Endothelial cell of umbilical vein (primary cell): ENCODE measurements around the gene IFT88. TPM values are rescaled to one million over a fixed set of nuclear protein-coding genes. Genes with fewer than 3 reads are reported as not detected.

Experiments
- BruUV-seq: library from RNA; stranded (reverse); fragments of 400-500 nt; replicated peaks from 2 replicates; lab custom pipeline; 2021; lab: Mats Ljungman, UMichigan
- CTCF ChIA-PET: fragments of 300-600, 350-600 bp; sonication (Branson Sonifier 250); formaldehyde crosslinking; loops from one replicate; lab custom pipeline; 2021; ENCODE audit warnings: antibody characterized with exemption, inconsistent platforms; lab: Charles Lee
- POLR2A ChIA-PET: fragments of 300-600, 350-600 bp; sonication (Branson Sonifier 250); formaldehyde crosslinking; loops from one replicate; lab custom pipeline; 2021; ENCODE audit warnings: antibody characterized with exemption, inconsistent platforms; lab: Charles Lee
- DNase-seq: peaks from one replicate; pipeline ENCODE4 v3.0.0-alpha.2; 2011; ENCODE audit warnings: low read depth, low spot score
- FAIRE-seq: peaks from 2 replicates; lab custom pipeline; 2011; peaks lifted over from hg19 to GRCh38; lab: Jason Lieb, UNC
- H2AFZ ChIP-seq: 2 replicates; pipeline ENCODE4 v1.6.0; 2012; ENCODE audit warnings: low read depth, low read length, control low read depth, inconsistent platforms
- H3K27ac ChIP-seq: 2 replicates; pipeline ENCODE4 v1.5.1; 2011; ENCODE audit warnings: low read depth, mild to moderate bottlenecking, control low read depth, low read length, moderate library complexity; ENCODE audit not compliant: insufficient read depth
- H3K27me3 ChIP-seq, 2 experiments: 2 replicates each; pipeline versions ENCODE4 v1.6.0 to v1.6.1; 2011; ENCODE audit warnings: low read length in 2 of 2, mixed read lengths in 1 of 2; ENCODE audit not compliant: control insufficient read depth in 2 of 2, insufficient read depth in 2 of 2
- H3K36me3 ChIP-seq, 2 experiments: 2 replicates in 1 of 2; 3 replicates in 1 of 2; pipeline ENCODE4 v1.5.1; 2011; ENCODE audit warnings: low read length in 2 of 2, mild to moderate bottlenecking in 1 of 2, moderate library complexity in 1 of 2; ENCODE audit not compliant: control insufficient read depth in 2 of 2, insufficient read depth in 2 of 2; ENCODE audit errors: extremely low read depth in 1 of 2
- H3K4me1 ChIP-seq: 3 replicates; pipeline ENCODE4 v1.5.1; 2011; ENCODE audit warnings: mild to moderate bottlenecking, low read length; ENCODE audit not compliant: control insufficient read depth, insufficient read depth; ENCODE audit errors: extremely low read depth
- H3K4me2 ChIP-seq: 2 replicates; pipeline ENCODE4 v1.6.1; 2011; ENCODE audit warnings: low read length, control low read depth, mixed read lengths; ENCODE audit not compliant: insufficient read depth
- H3K4me3 ChIP-seq, 3 experiments: fragments of 200-600 bp in 1 of 3; sonication (generic), shearing (Covaris generic) in 1 of 3; replicated peaks in 1 of 3; 2 replicates each; pipeline ENCODE4 v1.5.1; 2011 to 2016; ENCODE audit warnings: control low read depth in 3 of 3, low read length in 3 of 3, mild to moderate bottlenecking in 2 of 3, inconsistent platforms in 1 of 3, low read depth in 1 of 3, moderate library complexity in 1 of 3; ENCODE audit not compliant: insufficient read depth in 1 of 3
- H3K79me2 ChIP-seq: 2 replicates; pipeline ENCODE4 v1.6.0; 2012; ENCODE audit warnings: low read length, inconsistent platforms; ENCODE audit not compliant: control insufficient read depth, insufficient read depth
- H3K9ac ChIP-seq: replicated peaks from 2 replicates; pipeline ENCODE3; 2011; ENCODE audit warnings: low read length, control low read depth; ENCODE audit not compliant: insufficient read depth; ENCODE audit errors: extremely low read depth
- H3K9me1 ChIP-seq: replicated peaks from 3 replicates; pipeline ENCODE4 v1.6.0; 2011; ENCODE audit warnings: mild to moderate bottlenecking, low read length; ENCODE audit not compliant: control insufficient read depth, insufficient read depth; ENCODE audit errors: extremely low read depth
- H3K9me3 ChIP-seq: replicated peaks from 2 replicates; pipeline ENCODE4 v1.5.1; 2012; ENCODE audit warnings: low read length, inconsistent platforms; ENCODE audit not compliant: control insufficient read depth, insufficient read depth
- H4K20me1 ChIP-seq: replicated peaks from 2 replicates; pipeline ENCODE3; 2011; ENCODE audit warnings: mild to moderate bottlenecking, low read length; ENCODE audit not compliant: control insufficient read depth, insufficient read depth; ENCODE audit errors: extremely low read depth
- EZH2 ChIP-seq: IDR thresholded peaks from 2 replicates; pipeline ENCODE4 v1.6.1; 2012; ENCODE audit warnings: borderline replicate concordance, low read depth, mild to moderate bottlenecking, moderate library complexity, low read length, inconsistent platforms; ENCODE audit not compliant: severe bottlenecking
- FOS ChIP-seq: IDR thresholded peaks from 2 replicates; pipeline ENCODE4 v1.6.1; 2011; ENCODE audit warnings: mild to moderate bottlenecking, low read length, moderate library complexity, borderline replicate concordance; ENCODE audit not compliant: insufficient read depth
- GATA2 ChIP-seq: IDR thresholded peaks from 2 replicates; pipeline ENCODE4 v1.7.0; 2011; ENCODE audit warnings: low read depth, mild to moderate bottlenecking, moderate library complexity, mixed read lengths, low read length; ENCODE audit not compliant: insufficient read length, insufficient read depth
- JUN ChIP-seq: IDR thresholded peaks from 2 replicates; pipeline ENCODE4 v1.6.1; 2011; ENCODE audit warnings: borderline replicate concordance, low read depth; ENCODE audit not compliant: insufficient read length, insufficient read depth
- MYC ChIP-seq: IDR thresholded peaks from one replicate; pipeline ENCODE4 v1.6.1; 2011; ENCODE audit warnings: mild to moderate bottlenecking, low read depth, low read length
- POLR2A ChIP-seq: IDR thresholded peaks from 2 replicates; pipeline ENCODE4 v1.6.1; 2012; ENCODE audit warnings: low read depth, mild to moderate bottlenecking, control low read depth, low read length
- POLR2AphosphoS5 ChIP-seq: IDR thresholded peaks from 2 replicates; pipeline ENCODE4 v1.6.1; 2012; ENCODE audit warnings: low read depth, mild to moderate bottlenecking, control low read depth, low read length, moderate library complexity; ENCODE audit not compliant: insufficient read depth
- dilution Hi-C: fragments of 300-500 bp; cut with MboI; formaldehyde crosslinking; loops from one replicate; pipeline ENCODE4 v1.15.0; 2019; ENCODE audit warnings: low sequenced_read_pairs; ENCODE audit not compliant: extremely low pct_ligation_motif_present
- intact Hi-C: fragments of 100-400 bp; cut with micrococcal nuclease; formaldehyde crosslinking; loops from one replicate; pipeline ENCODE4 v1.10.0; 2022
- polyA plus RNA-seq, 4 experiments: library from polyadenylated mRNA; depleted of rRNA in 3 of 4; stranded (reverse) in 3 of 4; unstranded in 1 of 4; fragments of >200 nt; gene quantifications; 2 replicates each; pipeline versions ENCODE4 v1.2.1 to v1.2.3, GENCODE V29; 2011 to 2012; ENCODE audit warnings: missing spikeins in 1 of 4
- small RNA-seq: library from RNA; depleted of rRNA; stranded (forward); fragments of <200 nt; gene quantifications from one replicate; pipeline ENCODE3, GENCODE V24; 2012; ENCODE audit warnings: low replicate concordance, low read depth; ENCODE audit not compliant: insufficient read depth, insufficient read length
- total RNA-seq: library from RNA; stranded (reverse); gene quantifications from 2 replicates; pipeline ENCODE4 v1.2.3, GENCODE V29; 2021
- TF ChIP-seq, protein P1 (sequence below), 2 donors: IDR thresholded peaks; 1 replicate in 1 of 2; 2 replicates in 1 of 2; pipeline ENCODE4 v1.5.1; 2011; ENCODE audit warnings: low read length in 2 of 2, mild to moderate bottlenecking in 2 of 2, moderate library complexity in 2 of 2, control low read depth in 1 of 2, inconsistent platforms in 1 of 2, low read depth in 1 of 2; ENCODE audit not compliant: insufficient read depth in 1 of 2; ENCODE audit errors: extremely low read depth in 1 of 2
- TF ChIP-seq, protein P2 (sequence below): IDR thresholded peaks from 2 replicates; pipeline ENCODE4 v1.6.1; 2011; ENCODE audit not compliant: insufficient read depth, insufficient read length

The IFT88 gene
- total and polyA plus RNA-seq, 2 donors (not counting 3 experiments of a cell fraction or from before 2014, with no cell fraction given) = 2.4 to 9.1 TPM

DNA sequence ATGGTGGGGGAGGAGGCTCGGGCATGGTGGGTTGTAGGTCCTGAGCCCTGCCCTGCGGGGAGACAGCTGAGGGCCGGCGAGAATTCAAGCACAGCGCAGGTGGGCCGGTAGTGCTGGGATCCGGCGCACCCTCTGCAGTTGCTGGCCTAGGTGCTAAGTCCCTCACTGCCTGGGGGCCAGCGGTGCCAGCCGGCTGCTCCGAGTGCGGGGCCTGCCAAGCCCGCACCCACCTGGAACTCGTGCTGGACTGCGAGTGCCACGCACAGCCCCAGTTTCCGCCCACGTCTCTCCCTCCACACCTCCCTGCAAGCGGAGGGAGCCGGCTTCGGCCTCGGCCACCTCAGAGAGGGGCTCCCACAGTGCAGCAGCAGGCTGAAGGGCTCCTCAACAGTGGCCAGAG is 173.1 kb downstream of the IFT88 start:
- Histone ChIP-seq H3K4me1 (no peaks in the 10 kb centered on the region), H3K27me3 (no peaks in the 10 kb centered on the region), H4K20me1 (no peaks in the 10 kb centered on the region), H3K27ac (no peak overlapping the region), H3K9me3 (no peaks in the 10 kb centered on the region), H2AFZ (no peak overlapping the region), H3K4me3 (no peak overlapping the region), H3K36me3 (no peaks in the 10 kb centered on the region), H3K79me2 (no peaks in the 10 kb centered on the region), H3K4me2 (no peak overlapping the region), H3K9me1 (no peaks in the 10 kb centered on the region), H3K9ac (no peak overlapping the region)
- DNase-seq = no peak
- dilution Hi-C loops = no loop called here
- FAIRE-seq = no peak
- no TSS peak for BruUV-seq
- POLR2A ChIA-PET = no interaction called here
- CTCF ChIA-PET = interaction anchor here (1.0 to 2.9 kb wide), 2 partner anchors 17 to 89 kb away, joined by 3 to 10 read pairs; no protein-coding TSS in a partner anchor
- intact Hi-C loops = no loop called here
- TF ChIP-seq JUN = no peak
- no peak for TF ChIP-seq FOS
- no peak for TF ChIP-seq EZH2
- TF ChIP-seq, protein P1, sequence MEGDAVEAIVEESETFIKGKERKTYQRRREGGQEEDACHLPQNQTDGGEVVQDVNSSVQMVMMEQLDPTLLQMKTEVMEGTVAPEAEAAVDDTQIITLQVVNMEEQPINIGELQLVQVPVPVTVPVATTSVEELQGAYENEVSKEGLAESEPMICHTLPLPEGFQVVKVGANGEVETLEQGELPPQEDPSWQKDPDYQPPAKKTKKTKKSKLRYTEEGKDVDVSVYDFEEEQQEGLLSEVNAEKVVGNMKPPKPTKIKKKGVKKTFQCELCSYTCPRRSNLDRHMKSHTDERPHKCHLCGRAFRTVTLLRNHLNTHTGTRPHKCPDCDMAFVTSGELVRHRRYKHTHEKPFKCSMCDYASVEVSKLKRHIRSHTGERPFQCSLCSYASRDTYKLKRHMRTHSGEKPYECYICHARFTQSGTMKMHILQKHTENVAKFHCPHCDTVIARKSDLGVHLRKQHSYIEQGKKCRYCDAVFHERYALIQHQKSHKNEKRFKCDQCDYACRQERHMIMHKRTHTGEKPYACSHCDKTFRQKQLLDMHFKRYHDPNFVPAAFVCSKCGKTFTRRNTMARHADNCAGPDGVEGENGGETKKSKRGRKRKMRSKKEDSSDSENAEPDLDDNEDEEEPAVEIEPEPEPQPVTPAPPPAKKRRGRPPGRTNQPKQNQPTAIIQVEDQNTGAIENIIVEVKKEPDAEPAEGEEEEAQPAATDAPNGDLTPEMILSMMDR (IDR thresholded peaks at IDR 0.05; ENCODE audit: extremely low read depth in 1 of 2, insufficient read depth in 1 of 2, low read depth in 1 of 2, low read length in 2 of 2) = no peak
- no peak for TF ChIP-seq POLR2AphosphoS5
- TF ChIP-seq GATA2 = no peak
- no peak for TF ChIP-seq POLR2A
- TF ChIP-seq, protein P2, sequence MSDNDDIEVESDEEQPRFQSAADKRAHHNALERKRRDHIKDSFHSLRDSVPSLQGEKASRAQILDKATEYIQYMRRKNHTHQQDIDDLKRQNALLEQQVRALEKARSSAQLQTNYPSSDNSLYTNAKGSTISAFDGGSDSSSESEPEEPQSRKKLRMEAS = no peak
- TF ChIP-seq MYC = no peak

Small RNAs within 50 kb of the gene (small RNA-seq; reads per million reads assigned to genes)
- not detected for gene RNU2-7P

Other genes with a start within 250 kb of the IFT88 start
- gene CRYL1, start 41.3 kb upstream of the IFT88 start, total RNA-seq = 13.9 and 18.8 TPM in 2 replicates
- gene CRYL1, start 41.3 kb upstream of the IFT88 start, polyA plus RNA-seq = 36.6 and 39.0 TPM in 2 replicates
- gene IL17D, start 136.5 kb downstream of the IFT88 start, total RNA-seq = 4.9 and 6.1 TPM in 2 replicates
- 4.0 and 5.5 TPM in 2 replicates for gene IL17D, start 136.5 kb downstream of the IFT88 start, polyA plus RNA-seq
- gene EEF1AKMT1, start 206.8 kb downstream of the IFT88 start, total RNA-seq = 8.7 and 11.1 TPM in 2 replicates
- 7.1 and 9.0 TPM in 2 replicates for gene EEF1AKMT1, start 206.8 kb downstream of the IFT88 start, polyA plus RNA-seq